IPS DF 4.7 (cell line): ENCODE data around the gene NFASC.

Experiments used
- DNase-seq: peaks from one replicate; pipeline ENCODE4 v3.0.0-alpha.2; 2013; ENCODE audit warnings: low spot score; ENCODE audit errors: extremely low read depth

Gene NFASC

GRCh38 chr1:205002705-205003104, 132.0 kb downstream of the NFASC start:
- DNase-seq: no peak

GRCh38 chr1:205003358-205004131, 132.9 kb downstream of the NFASC start:
- DNase-seq: no peak

GRCh38 chr1:205004351-205004750, 133.7 kb downstream of the NFASC start:
- no peak for DNase-seq

- no peak for DNase-seq
Measured at GRCh38 chr1:205008896-205009295, 138.2 kb downstream of the NFASC start.

GRCh38 chr1:205009670-205010069, 139.0 kb downstream of the NFASC start:
- no peak for DNase-seq

- DNase-seq: no peak
Measured at GRCh38 chr1:205012391-205013140, 141.9 kb downstream of the NFASC start.

- no peak for DNase-seq
Measured at GRCh38 chr1:205013683-205014367, 143.2 kb downstream of the NFASC start.

GRCh38 chr1:205014783-205015182, 144.1 kb downstream of the NFASC start:
- DNase-seq: no peak

- no peak for DNase-seq
Measured at GRCh38 chr1:205015241-205015640, 144.6 kb downstream of the NFASC start.

- no peak for DNase-seq
Measured at GRCh38 chr1:205016075-205016474, 145.4 kb downstream of the NFASC start.

GRCh38 chr1:205016584-205016983, 145.9 kb downstream of the NFASC start:
- no peak for DNase-seq

GRCh38 chr1:205017001-205017400, 146.3 kb downstream of the NFASC start:
- no peak for DNase-seq

GRCh38 chr1:205017766-205018165, 147.1 kb downstream of the NFASC start:
- DNase-seq: no peak

- no peak for DNase-seq
Measured at GRCh38 chr1:205018381-205018780, 147.7 kb downstream of the NFASC start.

GRCh38 chr1:205020466-205020865, 149.8 kb downstream of the NFASC start:
- DNase-seq: no peak

- no peak for DNase-seq
Measured at GRCh38 chr1:205024679-205025078, 154.0 kb downstream of the NFASC start.

GRCh38 chr1:205025239-205025638, 154.6 kb downstream of the NFASC start:
- DNase-seq: no peak

GRCh38 chr1:205026181-205026580, 155.5 kb downstream of the NFASC start:
- no peak for DNase-seq

- no peak for DNase-seq
Measured at GRCh38 chr1:205028390-205028789, 157.7 kb downstream of the NFASC start.

- no peak for DNase-seq
Measured at GRCh38 chr1:205028924-205029323, 158.3 kb downstream of the NFASC start.

GRCh38 chr1:205030241-205030640, 159.6 kb downstream of the NFASC start:
- DNase-seq: no peak

GRCh38 chr1:205030896-205031295, 160.2 kb downstream of the NFASC start:
- no peak for DNase-seq
